SK-N-MC (cell line): ENCODE measurements around the gene ADAMTS6.

Experiments used
- EZH2 ChIP-seq: fragments of 200-600 bp; sonication (generic); IDR thresholded peaks from one replicate; pipeline ENCODE4 v1.6.1; 2017; ENCODE audit warnings: antibody characterized with exemption
- FOXP2 ChIP-seq: optimal IDR thresholded peaks from 2 replicates; pipeline ENCODE3; 2011; ENCODE audit warnings: mild to moderate bottlenecking, moderate library complexity; ENCODE audit not compliant: insufficient read depth; ENCODE audit errors: extremely low read length, control extremely low read depth
- POLR2AphosphoS5 ChIP-seq: IDR thresholded peaks from 2 replicates; pipeline ENCODE4 v1.6.1; 2012; ENCODE audit warnings: mild to moderate bottlenecking, low read depth, low read length, borderline replicate concordance

GRCh38 chr5:65198456-65199120 lies 283.1 kb downstream of the ADAMTS6 start:
- TF ChIP-seq POLR2AphosphoS5 (no peak), EZH2 (no peak), FOXP2 (no peak)
